ENCODE data around the gene NDUFAF4. TPM values are rescaled to one million over a fixed set of nuclear protein-coding genes. Genes with fewer than 3 reads are reported as not detected.

Gene NDUFAF4
- total and polyA plus RNA-seq, 2 of the 13 experiments (the other 11 are each of a cell fraction or from before 2014, with no cell fraction given): 41.3 to 59.7 TPM

DNA sequence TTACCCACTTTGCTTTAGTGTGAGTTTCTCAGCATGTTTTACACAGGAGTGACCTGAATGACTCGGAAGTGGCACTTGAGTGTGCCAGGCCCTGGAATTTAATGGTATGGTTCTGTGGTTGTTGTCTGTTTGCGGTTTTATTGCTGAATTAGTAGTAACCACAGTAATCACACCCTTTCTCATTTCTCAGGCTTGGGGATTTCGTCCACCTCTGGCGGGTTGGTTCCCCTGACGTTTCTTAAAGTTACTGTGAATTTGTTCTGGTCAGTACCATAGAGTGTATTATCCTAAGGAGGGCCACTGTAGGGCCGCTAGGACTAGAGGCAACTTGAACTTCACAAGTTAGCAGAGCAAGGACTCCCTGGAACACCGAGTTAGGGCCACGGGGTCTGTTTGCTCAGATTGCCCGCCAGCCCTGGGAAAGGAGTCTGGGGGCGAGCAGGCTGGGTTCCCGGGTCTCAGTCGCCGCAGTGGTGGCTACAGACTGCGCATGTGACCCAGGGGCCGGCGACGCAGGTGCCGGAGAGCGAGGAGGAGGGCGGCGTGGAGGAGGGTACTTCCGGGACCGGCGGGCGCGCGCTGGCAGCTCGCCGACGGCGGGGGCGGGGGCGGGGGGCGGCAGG is 26.3 kb upstream of the NDUFAF4 start (continued):
- TF ChIP-seq, protein P1, sequence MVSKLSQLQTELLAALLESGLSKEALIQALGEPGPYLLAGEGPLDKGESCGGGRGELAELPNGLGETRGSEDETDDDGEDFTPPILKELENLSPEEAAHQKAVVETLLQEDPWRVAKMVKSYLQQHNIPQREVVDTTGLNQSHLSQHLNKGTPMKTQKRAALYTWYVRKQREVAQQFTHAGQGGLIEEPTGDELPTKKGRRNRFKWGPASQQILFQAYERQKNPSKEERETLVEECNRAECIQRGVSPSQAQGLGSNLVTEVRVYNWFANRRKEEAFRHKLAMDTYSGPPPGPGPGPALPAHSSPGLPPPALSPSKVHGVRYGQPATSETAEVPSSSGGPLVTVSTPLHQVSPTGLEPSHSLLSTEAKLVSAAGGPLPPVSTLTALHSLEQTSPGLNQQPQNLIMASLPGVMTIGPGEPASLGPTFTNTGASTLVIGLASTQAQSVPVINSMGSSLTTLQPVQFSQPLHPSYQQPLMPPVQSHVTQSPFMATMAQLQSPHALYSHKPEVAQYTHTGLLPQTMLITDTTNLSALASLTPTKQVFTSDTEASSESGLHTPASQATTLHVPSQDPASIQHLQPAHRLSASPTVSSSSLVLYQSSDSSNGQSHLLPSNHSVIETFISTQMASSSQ (IDR thresholded peaks at IDR 0.05; ENCODE audit: low read depth): no peak
- TF ChIP-seq, protein P1 (CRISPR knock-in tag; IDR thresholded peaks at IDR 0.05; ENCODE audit: borderline replicate concordance): peak; percentile 41; the same call in 1 of the 2 replicates
- TF ChIP-seq, protein P2, sequence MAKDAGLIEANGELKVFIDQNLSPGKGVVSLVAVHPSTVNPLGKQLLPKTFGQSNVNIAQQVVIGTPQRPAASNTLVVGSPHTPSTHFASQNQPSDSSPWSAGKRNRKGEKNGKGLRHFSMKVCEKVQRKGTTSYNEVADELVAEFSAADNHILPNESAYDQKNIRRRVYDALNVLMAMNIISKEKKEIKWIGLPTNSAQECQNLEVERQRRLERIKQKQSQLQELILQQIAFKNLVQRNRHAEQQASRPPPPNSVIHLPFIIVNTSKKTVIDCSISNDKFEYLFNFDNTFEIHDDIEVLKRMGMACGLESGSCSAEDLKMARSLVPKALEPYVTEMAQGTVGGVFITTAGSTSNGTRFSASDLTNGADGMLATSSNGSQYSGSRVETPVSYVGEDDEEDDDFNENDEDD (CRISPR knock-in tag; IDR thresholded peaks at IDR 0.05; ENCODE audit: borderline replicate concordance): peak; percentile 57; the same call in 1 of the 2 replicates
- TF ChIP-seq KLF6 (CRISPR knock-in tag; IDR thresholded peaks at IDR 0.05) (peak; percentile 63; the same call in 1 of the 2 replicates), KMT2B (CRISPR knock-in tag; IDR thresholded peaks at IDR 0.05) (peak; percentile 60; the same call in 1 of the 2 replicates), MYC (CRISPR knock-in tag; IDR thresholded peaks at IDR 0.05; ENCODE audit: borderline replicate concordance) (peak; percentile 44; the same call in 1 of the 2 replicates), BHLHE40 (IDR thresholded peaks at IDR 0.05; ENCODE audit: low read length) (peak; percentile 57), ZFX (CRISPR knock-in tag; IDR thresholded peaks at IDR 0.05; ENCODE audit: low read depth) (peak; percentile 64), POLR2G (IDR thresholded peaks at IDR 0.05; ENCODE audit: low read depth, low read length) (peak; percentile 83), ETV5 (CRISPR knock-in tag; IDR thresholded peaks at IDR 0.05; ENCODE audit: borderline replicate concordance) (peak; percentile 60; the same call in 1 of the 2 replicates), KAT8 (CRISPR knock-in tag; IDR thresholded peaks at IDR 0.05) (peak; percentile 75), ADNP (CRISPR knock-in tag; IDR thresholded peaks at IDR 0.05) (no peak), ZNF530 (CRISPR knock-in tag; IDR thresholded peaks at IDR 0.05; ENCODE audit: low read depth) (no peak), GATAD1 (CRISPR knock-in tag; IDR thresholded peaks at IDR 0.05) (peak; percentile 55; the same call in 1 of the 2 replicates), ZNF501 (CRISPR knock-in tag; IDR thresholded peaks at IDR 0.05) (peak; percentile 54; the same call in 1 of the 2 replicates), ZFP36L1 (CRISPR knock-in tag; IDR thresholded peaks at IDR 0.05) (0 out of 2 replicates have a peak, but pooled peaks have one; percentile 5), ZNF430 (CRISPR knock-in tag; IDR thresholded peaks at IDR 0.05) (0 out of 2 replicates have a peak, but pooled peaks have one; percentile 36), ZFY (CRISPR knock-in tag; IDR thresholded peaks at IDR 0.05) (peak; percentile 63), MXI1 (IDR thresholded peaks at IDR 0.05; ENCODE audit: borderline replicate concordance, low read depth, low read length) (peak; percentile 62; the same call in 2 of the 3 replicates), DMAP1 (CRISPR knock-in tag; IDR thresholded peaks at IDR 0.05) (peak; percentile 75; the same call in 1 of the 2 replicates)
- TF ChIP-seq, protein P3, sequence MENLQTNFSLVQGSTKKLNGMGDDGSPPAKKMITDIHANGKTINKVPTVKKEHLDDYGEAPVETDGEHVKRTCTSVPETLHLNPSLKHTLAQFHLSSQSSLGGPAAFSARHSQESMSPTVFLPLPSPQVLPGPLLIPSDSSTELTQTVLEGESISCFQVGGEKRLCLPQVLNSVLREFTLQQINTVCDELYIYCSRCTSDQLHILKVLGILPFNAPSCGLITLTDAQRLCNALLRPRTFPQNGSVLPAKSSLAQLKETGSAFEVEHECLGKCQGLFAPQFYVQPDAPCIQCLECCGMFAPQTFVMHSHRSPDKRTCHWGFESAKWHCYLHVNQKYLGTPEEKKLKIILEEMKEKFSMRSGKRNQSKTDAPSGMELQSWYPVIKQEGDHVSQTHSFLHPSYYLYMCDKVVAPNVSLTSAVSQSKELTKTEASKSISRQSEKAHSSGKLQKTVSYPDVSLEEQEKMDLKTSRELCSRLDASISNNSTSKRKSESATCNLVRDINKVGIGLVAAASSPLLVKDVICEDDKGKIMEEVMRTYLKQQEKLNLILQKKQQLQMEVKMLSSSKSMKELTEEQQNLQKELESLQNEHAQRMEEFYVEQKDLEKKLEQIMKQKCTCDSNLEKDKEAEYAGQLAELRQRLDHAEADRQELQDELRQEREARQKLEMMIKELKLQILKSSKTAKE (CRISPR knock-in tag; IDR thresholded peaks at IDR 0.05; ENCODE audit: borderline replicate concordance): peak; percentile 14; the same call in 1 of the 2 replicates

All from HepG2 (cell line).